GM19238 (cell line): ENCODE data around the gene STK16.
"Not testable (repeated sequence)": the region's sequence is repeated elsewhere in the genome, so short reads cannot be mapped to it uniquely, and the experiment has no call there.

Experiments used
- DNase-seq: peaks from one replicate; pipeline ENCODE4 v3.0.0; 2011; ENCODE audit warnings: low spot score; ENCODE audit not compliant: insufficient read length

Gene STK16

DNA sequence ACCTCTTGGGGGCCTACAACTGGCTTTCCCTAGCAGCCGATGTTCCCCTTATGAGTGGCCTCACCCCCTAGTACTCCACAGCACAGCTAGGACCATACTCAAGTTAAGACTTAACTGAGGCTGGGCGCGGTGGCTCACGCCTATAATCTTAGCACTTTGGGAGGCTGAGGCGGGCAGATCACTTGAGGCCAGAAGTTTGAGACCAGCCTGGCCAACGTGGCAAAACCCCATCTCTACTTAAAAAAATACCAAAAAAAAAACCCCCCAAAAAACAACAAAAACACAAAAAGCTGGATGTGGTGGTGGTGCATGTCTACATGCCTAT is 41.8 kb downstream of the STK16 start:
- not testable (repeated sequence) for DNase-seq

GRCh38 chr2:219287580-219288265 is 42.4 kb downstream of the STK16 start:
- DNase-seq, result no peak

- no peak for DNase-seq
Observed at GRCh38 chr2:219289195-219289536, 43.9 kb downstream of the STK16 start.

DNA sequence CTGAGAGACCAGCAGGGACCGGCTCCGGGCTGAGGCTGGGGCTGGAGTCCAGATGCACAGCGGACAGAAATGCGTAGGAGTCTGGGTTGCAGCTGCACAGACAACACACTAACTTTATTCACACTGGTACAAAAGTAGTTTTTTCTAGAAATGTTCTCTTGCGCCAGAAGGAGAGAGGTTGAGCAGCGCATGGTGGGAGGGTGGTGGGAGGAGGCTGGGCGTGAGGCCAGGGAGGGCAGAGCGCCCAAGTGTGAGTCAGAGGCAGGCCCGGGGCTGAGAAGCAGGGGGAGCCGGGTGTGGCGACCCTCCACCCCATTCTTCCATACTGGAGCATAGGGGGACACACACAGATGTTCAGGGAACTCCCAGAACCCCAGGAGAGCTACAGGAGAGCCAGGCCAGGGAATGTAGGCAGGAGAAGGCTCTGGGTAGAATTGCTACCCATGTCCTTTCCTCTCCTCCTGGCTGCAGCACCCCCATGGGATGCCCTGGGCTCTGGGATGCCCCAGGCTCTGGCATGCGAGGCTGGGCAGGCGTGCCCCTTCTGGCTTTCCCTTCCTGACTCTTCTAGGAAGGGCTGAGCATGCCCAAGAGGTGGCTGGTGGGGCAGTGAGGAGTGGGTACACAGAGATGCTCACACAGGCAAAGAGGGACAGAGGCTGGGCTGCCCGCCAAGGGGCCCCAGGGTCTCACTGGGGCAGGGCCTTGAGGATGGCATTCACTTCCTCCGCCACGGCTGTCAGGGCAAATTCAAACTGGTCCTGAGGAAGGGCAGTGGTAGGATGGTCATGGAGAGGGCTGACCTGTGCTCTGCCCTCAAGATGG is 44.5 kb downstream of the STK16 start:
- DNase-seq, result no peak

GRCh38 chr2:219290381-219291171 is 45.3 kb downstream of the STK16 start:
- no peak for DNase-seq

DNA sequence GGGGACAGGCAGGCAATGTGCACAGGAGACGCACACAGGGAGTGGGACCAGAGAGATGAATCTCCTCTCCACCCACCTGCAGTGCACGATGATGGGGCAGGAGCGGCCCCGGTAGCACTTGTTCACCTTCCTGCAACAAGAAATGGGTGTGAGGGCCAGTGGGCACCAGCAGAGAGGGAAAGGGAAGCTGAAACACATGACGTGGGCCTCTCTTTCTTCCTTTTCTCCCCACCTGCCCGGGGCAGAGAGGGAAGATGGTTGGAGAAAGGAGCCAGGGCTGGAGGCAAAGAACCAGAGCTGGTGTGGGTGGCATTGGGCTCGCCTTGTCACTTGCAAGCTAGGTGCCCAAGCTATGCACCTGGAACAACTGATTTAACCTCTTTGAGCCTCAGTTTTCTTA is 46.1 kb downstream of the STK16 start:
- no peak for DNase-seq

DNA sequence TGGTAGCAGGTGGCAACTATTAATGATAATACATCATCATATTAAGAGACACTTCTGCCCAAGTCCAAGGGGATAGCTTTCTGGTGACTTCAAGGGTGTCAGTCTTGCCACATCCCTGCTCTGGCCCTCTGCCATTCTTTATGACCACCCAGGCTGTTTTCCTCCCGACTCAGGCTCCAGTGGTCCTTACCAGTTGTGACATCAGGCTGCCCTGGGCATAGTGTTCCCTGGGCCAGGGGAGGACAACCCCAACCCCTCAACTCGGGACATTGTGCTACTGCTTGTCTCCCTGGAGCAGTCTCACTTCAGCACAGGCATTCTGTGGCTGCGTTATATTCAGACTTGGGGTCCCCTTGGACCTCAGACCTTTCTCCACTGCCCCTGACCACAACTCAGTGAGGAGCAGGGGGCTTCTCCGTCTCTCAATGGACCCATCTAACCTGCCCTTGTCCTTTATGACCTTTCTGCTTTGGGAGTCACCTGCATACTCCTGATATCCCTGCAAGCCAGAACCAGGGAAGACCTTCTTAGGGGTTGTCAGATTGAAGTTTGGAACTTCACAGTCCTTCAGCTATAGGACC is 46.7 kb downstream of the STK16 start:
- DNase-seq, result no peak

- no peak for DNase-seq
Observed at GRCh38 chr2:219292616-219293015, 47.3 kb downstream of the STK16 start.

GRCh38 chr2:219293736-219294231 is 48.5 kb downstream of the STK16 start:
- no peak for DNase-seq

DNA sequence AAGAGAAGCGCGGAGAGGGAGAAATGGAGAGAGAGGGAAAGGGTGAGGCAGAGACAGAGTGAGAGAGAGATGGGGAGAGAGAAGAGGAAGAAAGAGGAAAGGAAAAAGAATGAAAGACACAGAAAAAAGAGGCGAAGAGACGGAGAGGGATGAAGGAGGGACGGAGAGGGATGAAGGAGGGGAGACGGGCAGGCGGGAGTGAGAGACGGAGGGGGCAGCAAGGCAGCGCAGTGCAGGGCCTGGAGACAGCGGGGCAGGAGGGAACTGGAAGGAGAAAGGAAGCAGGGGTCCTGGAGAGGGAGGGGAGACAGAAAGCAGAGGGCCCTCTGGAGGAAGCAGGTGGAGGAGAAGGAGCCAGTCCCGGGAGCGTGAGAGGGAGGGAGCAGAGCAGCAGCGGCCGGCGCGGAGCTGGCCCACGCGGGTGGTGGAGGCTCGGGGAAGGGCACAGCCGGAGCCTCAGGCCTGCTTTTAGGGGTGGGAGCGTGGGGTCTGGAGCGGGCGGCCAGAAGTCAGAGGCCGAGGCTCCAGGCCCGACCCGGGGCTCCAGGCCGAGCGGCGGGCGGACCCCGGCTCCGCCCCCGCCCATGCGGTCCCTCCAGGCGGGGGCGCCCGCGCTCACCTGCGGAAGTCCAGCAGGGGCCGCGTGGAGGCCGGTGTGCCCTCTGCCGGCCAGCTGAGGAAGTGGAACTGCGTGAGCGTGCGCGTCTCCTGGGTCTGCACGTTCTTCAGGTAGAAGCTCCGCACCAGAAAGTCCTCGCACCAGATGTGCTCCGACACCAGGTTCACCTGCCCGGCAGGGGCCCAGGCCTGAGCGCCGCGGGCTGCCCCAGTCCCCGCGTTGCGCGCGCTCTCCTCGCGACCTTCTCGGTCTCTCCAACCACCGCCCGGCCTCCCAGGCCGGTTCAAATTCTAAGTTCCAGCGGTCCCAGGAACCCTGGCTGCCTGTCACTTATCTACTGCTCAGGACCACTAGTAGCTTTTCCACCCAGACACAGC is 49.4 kb downstream of the STK16 start:
- peak; percentile 98 for DNase-seq

GRCh38 chr2:219296142-219296541 is 50.9 kb downstream of the STK16 start:
- DNase-seq, result no peak

DNA sequence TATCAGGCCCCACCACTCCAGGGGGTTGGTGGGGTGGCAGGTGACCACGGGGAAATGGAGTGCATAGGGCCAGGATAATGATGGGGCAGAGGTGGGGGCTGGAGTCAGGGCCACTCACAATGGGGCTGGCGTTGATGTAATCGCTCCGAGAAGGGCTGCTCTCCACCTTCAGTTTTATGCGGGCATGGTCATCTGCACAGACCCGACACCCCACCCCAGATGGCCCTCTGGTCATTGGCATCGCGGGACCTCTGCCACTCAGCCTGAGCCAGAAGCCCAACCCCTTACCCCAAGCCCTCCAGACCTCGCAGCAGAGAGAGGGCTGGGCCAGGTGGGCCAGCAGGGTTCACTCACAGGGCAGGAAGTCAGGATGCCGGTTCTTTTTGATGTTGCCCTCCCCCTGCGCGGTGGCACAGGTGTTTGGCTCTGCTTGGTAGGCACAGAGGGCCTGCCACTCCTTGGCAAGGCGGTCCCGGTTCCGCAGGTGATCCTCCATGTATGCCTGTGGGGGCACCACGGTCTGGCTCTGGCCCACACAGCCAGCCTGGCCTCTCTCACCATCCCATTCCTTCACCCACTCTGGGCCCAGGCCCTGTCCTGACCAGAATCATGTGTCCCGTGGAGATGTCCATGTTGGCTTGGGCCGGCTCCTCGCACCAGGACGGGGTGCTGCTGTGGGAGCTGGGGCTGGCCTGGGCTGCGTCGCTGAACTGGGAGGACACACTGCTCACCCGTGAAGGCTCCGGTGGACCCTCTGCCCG is 51.5 kb downstream of the STK16 start:
- DNase-seq, result no peak

DNA sequence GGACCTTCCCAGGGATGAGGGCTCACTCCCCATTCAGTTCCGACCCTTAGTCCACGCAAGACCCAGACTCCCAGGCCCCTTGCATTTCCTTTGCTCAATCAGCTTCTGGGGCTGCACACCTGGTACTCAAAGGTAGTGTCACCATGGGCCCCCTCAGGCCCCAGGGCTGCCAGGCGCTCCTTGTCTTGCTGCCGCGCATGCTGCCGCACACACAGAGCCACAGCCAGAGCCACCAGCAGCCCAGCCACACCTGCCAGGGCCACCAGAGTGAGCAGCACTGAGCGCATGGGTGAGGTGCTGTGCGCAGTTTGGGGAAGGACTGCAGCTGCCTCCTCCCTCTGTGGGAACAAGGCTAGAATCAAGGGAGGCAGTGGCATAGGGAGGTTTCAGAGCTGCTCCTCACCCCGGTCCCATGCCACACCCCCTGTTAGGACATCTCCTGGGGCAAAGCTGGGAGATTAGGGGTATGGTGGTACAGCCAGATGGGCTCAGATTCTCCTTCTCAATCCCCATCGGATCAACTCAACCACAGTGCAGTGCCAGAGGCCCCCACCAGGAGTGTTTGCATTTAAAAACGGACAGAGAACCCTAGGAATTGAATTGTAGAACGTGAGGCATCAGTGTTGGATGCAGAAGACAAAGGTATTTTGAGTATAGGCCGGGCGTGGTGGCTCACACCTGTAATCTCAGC is 52.6 kb downstream of the STK16 start:
- no peak for DNase-seq

GRCh38 chr2:219298759-219299371 is 53.6 kb downstream of the STK16 start:
- DNase-seq, result peak; percentile 93

DNA sequence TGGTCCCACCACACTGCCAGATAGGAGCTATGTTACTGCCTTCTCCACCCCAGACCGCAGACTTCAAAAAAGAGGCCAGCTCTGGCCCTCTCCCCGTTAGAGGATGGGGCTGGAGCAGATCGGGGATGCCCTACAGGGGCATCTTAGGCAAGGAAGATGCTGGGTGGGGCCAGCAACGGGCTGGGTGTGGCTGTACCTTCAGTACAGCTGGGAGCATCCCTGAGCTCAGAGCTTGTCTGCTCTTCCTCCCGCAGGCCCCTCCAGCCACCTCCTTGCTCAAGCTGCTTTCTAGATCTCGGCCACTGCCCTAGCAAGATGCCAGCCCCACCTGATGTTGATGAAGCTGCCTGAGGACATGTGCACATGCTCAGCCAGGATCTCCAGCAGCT is 54.1 kb downstream of the STK16 start:
- DNase-seq, result no peak
